Measurements from ENCODE around the gene DDX6. TPM values are rescaled to one million over a fixed set of nuclear protein-coding genes. Genes with fewer than 3 reads are reported as not detected.
A peak's percentile ranks its signal among the peaks of the same experiment; 100 is the strongest.

DDX6 gene
- total RNA-seq, 2 donors from 2014 or later, result 71.9 to 124 TPM

- Histone ChIP-seq H3K36me3 (peaks cover 52% of the 10 kb centered on the region), H3K9me3 (no peaks in the 10 kb centered on the region), H3K4me1 (peaks cover 0 to 18% of the 10 kb centered on the region in 2 donors), H3K27me3 (no peaks in the 10 kb centered on the region), H3K4me3 (no peak overlapping the region), H3K27ac (peak overlapping the region; percentile 3 to 52)
- no peak for DNase-seq (ENCODE audit: low spot score)
- no peak for TF ChIP-seq CTCF (IDR thresholded peaks at IDR 0.05)
Observed at GRCh38 chr11:118749429-118749828, 41.5 kb downstream of the DDX6 start.

GRCh38 chr11:118748056-118748455 is 42.9 kb downstream of the DDX6 start:
- H3K27ac ChIP-seq, result no peak overlapping the region
- H3K27me3 ChIP-seq, result no peaks in the 10 kb centered on the region
- H3K4me1 ChIP-seq, result peaks cover 0 to 18% of the 10 kb centered on the region in 2 donors
- peaks cover 38% of the 10 kb centered on the region for H3K36me3 ChIP-seq
- no peak for TF ChIP-seq CTCF (IDR thresholded peaks at IDR 0.05)
- DNase-seq (ENCODE audit: low spot score), result no peak
- H3K4me3 ChIP-seq, result no peak overlapping the region
- H3K9me3 ChIP-seq, result no peaks in the 10 kb centered on the region

GRCh38 chr11:118746988-118747585 is 43.9 kb downstream of the DDX6 start:
- no peak for TF ChIP-seq CTCF (IDR thresholded peaks at IDR 0.05)
- H3K4me1 ChIP-seq, result peaks cover 0 to 18% of the 10 kb centered on the region in 2 donors
- H3K27me3 ChIP-seq, result no peaks in the 10 kb centered on the region
- no peak overlapping the region for H3K27ac ChIP-seq
- no peak overlapping the region for H3K4me3 ChIP-seq
- H3K36me3 ChIP-seq, result peaks cover 28% of the 10 kb centered on the region
- DNase-seq (ENCODE audit: low spot score), result no peak
- H3K9me3 ChIP-seq, result no peaks in the 10 kb centered on the region

GRCh38 chr11:118744046-118744445 is 46.9 kb downstream of the DDX6 start:
- H3K4me1 ChIP-seq, result peaks cover 0 to 9% of the 10 kb centered on the region in 2 donors
- no peak for DNase-seq (ENCODE audit: low spot score)
- H3K9me3 ChIP-seq, result no peaks in the 10 kb centered on the region
- no peak overlapping the region for H3K4me3 ChIP-seq
- no peak overlapping the region for H3K27ac ChIP-seq
- peaks cover 6% of the 10 kb centered on the region for H3K36me3 ChIP-seq
- TF ChIP-seq CTCF (IDR thresholded peaks at IDR 0.05), result no peak
- no peaks in the 10 kb centered on the region for H3K27me3 ChIP-seq

- Histone ChIP-seq H3K4me1 (no peaks in the 10 kb centered on the region), H3K27me3 (no peaks in the 10 kb centered on the region), H3K27ac (no peak overlapping the region), H3K4me3 (no peak overlapping the region), H3K9me3 (no peaks in the 10 kb centered on the region), H3K36me3 (no peaks in the 10 kb centered on the region)
- DNase-seq (ENCODE audit: low spot score), result no peak
- TF ChIP-seq CTCF (IDR thresholded peaks at IDR 0.05), result no peak
Observed at GRCh38 chr11:118742304-118742703, 48.7 kb downstream of the DDX6 start.

- Histone ChIP-seq H3K27ac (no peak overlapping the region), H3K36me3 (no peaks in the 10 kb centered on the region), H3K9me3 (no peaks in the 10 kb centered on the region), H3K4me1 (no peaks in the 10 kb centered on the region), H3K4me3 (no peak overlapping the region), H3K27me3 (no peaks in the 10 kb centered on the region)
- no peak for DNase-seq (ENCODE audit: low spot score)
- TF ChIP-seq CTCF (IDR thresholded peaks at IDR 0.05), result no peak
Observed at GRCh38 chr11:118740892-118741291, 50.1 kb downstream of the DDX6 start.

Data from right atrium auricular region (tissue), 2 donors.